GM18868 (cell line): ENCODE results near the gene LRP8.
A peak's percentile ranks its signal among the peaks of the same experiment; 100 is the strongest.
"Not testable (repeated sequence)": the region's sequence is repeated elsewhere in the genome, so short reads cannot be mapped to it uniquely, and the experiment has no call there.

Experiments
- ATAC-seq: cut with Tn5 transposase; IDR thresholded peaks from one replicate; pipeline ENCODE4 v1.9.1; 2021; ENCODE audit warnings: mild to moderate bottlenecking, moderate library complexity; ENCODE audit not compliant: unreplicated experiment

The LRP8 gene

DNA sequence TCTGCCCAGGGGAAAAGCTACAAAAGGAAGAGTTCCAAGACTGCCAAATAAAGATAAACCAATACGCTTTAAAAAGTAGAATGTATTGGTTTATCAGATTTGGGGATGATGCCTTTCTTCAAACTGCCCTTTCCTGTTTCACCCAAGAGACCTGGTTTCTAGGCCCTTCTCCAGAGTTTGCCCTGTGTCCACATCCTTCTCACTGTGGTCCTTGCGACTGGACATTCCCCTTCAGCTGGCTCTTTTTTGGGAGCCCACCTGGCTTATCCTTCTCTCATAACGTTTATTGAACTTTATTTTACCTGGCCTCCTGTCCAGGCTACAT, 106.9 kb downstream of the LRP8 start:
- ATAC-seq = no peak

DNA sequence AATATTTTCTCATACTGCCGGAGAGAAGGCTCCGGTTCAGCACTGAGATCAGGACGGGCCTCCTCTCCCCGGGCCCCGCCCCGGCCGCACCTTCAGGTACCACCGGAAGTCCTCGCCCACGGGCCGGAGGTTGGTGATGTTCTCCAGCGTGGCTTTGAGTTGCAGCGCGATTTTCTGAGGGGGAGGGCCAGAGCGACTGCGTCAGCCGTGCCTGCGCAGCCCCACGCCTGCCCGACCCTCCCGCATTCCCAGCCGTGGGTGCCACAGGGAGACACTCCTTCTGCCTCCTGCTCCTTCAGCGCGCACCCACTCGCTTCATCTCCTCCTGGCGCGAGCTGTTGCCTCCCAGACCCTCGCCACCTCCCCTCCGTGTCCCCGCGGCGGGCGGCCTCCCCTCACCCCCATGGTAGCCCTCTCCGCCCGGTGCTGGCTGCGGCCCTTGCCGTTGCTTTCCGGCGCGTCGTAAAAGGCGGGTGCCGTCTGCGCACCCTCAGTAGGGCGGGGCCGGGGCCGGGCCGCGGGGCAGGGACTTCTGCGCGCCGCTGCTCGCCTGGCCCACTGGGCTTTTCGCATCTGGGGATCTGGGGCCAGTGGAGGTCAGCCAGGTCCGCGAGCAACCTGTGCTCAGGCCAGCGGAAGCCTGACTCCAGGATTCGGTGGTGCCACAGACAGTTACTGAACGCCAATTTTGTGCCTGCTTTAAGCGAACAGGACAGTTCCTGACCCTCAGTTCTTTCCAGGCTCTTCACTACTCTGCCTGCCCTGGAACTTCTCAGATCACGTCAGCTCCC, 107.5 kb downstream of the LRP8 start, which contains the start of gene CZIB:
Gene CZIB, minus strand, starts transcription at position 464 of the 791 bp plus-strand sequence. Its CDS starts 59 bp downstream, at position 405.
- ATAC-seq = peak; percentile 96

DNA sequence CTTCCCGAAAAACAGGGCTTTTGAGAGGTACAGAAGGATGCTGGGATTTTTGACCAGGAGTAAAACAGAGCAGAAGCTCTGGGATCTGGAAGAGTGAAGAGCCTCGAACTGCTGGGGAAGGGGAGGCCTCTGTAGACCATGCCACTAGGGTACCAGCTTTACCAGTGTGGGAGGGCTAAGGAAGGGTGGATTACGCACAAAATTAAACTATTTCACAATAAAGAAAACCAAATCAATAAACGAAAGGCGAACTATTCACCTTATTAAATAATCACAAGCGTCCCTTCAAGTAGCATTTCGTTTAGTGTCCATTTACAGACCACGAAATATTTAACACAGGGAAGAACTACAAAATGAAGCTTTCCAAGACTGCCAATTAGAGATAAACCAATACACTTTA, 108.2 kb downstream of the LRP8 start:
- no peak for ATAC-seq

DNA sequence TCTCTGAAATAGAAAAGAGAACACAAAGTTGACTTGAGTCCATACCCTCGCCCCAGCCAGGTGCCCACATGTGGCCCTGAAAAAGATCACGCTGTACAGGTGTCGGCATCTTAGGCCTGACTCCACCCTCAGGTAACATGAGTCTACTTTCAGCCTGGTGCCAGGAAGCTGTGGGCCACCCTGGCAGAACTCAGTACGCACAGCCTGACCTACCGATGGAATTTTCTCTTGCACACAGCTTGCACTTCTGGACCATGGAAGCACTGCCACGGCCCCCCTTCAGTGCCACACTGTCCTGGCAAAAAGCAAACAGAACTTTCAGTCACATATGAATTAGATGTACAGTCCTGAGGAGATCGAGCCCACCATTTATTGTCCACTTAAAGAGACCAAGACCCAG, 109.7 kb downstream of the LRP8 start:
- ATAC-seq = no peak

DNA sequence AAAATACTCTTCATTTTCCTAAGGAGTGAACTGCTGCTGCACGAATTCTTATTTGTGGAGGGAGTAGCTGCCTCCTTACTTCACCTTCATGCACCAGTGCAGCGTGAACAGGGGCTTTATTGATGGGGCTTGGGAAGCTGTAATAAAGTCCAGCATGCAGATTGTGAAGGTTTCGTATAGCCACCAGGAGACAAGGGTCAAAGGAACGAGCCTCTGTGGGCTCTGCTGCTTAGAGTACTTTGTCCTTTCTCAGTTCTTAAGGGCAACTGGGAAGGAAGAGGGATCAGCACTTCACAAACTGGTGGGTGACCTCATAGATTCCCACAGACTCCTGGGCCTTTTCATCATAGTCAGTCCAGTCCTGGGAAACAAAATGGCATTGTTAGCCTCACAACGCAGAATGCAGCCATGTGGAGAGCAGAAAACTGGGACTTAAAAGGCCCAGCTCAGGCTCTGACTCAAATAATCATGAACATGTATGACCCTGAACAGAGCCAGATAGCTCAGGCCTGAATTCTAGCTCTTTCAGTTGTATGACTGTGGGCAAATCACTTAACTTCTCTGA, 113.4 kb downstream of the LRP8 start:
- no peak for ATAC-seq

DNA sequence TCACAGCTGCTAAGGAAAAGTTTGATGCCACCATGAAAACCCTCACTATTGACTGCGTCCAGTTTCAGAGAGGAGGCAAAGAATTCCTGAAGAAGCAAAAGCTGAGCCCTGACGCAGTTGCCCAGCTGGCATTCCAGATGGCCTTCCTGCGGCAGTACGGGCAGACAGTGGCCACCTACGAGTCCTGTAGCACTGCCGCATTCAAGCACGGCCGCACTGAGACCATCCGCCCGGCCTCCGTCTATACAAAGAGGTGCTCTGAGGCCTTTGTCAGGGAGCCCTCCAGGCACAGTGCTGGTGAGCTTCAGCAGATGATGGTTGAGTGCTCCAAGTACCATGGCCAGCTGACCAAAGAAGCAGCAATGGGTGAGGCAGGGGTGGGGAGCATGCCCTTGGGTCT, 116.9 kb downstream of the LRP8 start:
- no peak for ATAC-seq

DNA sequence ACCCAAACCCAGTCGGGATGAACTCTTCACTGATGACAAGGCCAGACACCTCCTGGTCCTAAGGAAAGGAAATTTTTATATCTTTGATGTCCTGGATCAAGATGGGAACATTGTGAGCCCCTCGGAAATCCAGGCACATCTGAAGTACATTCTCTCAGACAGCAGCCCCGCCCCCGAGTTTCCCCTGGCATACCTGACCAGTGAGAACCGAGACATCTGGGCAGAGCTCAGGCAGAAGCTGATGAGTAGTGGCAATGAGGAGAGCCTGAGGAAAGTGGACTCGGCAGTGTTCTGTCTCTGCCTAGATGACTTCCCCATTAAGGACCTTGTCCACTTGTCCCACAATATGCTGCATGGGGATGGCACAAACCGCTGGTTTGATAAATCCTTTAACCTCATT, 117.5 kb downstream of the LRP8 start:
- ATAC-seq = no peak

DNA sequence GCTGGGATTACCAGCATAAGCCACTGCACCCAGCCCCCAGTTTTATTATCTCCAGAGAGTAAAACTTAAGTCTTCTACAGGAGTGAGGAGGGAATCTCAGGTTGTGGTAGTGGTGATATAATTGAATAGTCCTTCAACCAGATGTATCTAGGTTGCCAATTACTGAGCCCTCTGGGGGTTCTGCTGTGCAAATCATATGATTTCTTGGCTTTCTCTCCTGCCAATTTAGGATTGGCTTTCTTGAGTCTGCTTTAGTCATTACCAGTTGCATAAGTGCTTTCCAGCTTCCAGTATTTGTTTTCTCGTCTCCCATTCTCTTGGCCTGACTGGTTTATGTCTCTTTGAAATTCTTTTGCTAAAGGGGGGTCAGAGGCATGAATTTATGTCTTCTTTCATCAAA, 120.1 kb downstream of the LRP8 start:
- ATAC-seq = no peak

DNA sequence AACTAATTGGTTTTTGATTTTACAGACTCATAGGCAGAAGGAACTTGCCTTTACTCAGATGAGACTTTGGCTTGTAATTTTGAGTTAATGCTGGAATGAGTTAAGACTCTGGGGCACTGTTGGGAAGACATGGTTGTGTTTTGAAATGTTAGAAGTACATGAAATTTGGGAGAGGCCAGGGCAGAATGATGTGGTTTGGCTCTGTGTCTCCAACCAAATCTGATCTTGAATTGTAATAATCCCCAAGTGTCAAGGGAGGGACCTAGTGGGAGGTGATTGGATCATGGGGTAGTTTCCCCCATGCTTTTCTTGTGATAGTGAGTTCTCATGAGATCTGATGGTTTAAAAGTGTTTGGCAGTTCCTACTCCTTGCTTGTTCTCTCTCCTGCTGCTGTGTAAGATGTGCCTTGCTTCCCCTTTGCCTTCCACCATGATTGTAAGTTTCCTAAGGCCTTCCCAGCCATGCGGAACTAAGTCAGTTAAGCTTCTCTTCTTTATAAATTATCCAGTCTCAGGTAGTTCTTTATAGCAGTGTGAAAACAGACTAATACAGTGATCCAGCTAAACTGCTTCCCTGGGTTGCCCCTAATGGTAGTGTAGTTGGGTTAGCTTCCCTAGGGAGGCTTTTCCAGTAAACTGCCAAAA, 121.0 kb downstream of the LRP8 start:
- ATAC-seq = no peak

DNA sequence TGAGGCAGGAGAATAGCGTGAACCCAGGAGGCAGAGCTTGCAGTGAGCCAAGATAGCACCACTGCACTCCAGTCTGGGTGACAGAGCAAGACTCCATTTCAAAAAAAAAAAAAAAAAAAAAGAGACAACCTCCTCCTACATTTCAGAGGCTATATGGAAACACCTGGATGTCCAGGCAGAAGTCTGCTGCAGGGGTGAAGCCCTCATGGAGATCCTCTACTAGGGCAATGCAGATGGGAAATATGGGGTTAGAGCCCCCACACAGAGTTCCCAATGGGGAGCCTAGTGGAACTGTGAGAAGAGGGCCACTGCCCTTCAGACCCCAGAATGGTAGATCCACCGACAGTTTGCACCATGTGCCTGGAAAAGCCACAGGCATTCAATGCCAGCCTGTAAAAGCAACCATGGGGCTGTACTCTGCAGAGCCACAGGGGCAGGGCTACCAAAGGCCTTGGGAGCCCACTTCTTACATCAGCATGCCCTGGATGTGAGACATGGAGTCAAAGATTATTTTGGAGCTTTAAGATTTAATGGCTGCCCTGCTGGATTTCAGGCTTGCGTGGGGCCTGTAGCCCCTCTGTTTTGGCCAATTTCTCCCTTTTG, 121.7 kb downstream of the LRP8 start:
- ATAC-seq = not testable (repeated sequence)

DNA sequence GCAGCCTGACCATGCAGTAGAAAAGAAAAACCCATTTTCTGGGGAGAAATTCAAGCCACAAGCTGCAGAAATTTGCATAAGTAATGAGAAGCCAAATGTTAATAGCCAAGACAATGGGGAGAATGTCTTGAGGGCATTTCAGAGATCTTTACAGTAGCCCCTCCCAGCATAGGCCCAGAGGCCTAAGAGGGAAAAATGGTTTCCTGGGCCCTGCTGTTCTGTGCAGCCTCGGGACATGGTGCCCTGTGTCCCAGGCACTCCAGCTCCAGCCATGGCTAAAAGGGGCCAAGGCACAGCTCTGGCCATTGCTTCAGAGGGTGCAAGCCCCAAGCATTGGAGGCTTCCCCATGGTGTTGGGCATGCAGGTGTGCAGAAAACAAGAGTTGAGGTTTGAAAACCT, 122.4 kb downstream of the LRP8 start:
- not testable (repeated sequence) for ATAC-seq

DNA sequence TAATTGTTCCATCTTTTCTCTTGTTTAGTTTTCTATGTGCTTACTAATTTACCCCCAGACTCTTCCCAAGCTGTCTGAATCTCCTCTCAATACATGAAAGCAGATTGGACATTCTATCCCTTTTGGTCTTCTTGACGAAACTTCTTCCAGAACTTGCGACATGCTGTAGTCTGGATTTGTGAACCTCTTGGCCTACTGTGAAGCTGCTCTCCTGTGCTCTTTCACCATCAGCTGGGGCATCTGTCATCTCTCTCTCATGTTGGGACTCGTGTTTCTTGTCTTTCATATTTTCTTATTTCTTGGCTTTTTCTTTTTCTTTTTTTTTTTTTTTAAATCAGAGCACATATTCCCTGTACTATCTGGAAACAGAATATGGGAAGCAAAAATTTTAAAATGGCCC, 124.4 kb downstream of the LRP8 start:
- ATAC-seq = no peak

DNA sequence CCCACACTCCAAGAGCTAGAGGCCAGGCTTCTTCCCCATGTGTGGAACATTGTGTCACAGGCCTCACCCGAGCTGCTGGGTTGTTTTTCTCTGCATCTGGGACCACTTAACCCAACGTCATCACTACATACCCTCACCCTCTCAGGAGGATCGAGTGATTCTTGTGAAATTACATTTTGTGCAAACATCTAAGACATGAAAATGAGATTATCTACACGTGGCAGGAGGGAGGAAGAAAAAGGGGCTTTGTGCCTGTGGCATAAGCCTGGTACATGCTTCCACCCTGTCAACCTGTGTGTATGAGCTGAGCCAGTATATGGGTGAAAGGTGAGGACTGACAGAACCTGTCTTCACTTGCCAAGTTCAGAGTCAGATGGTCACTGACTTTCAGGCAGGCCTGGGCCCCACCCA, 129.6 kb downstream of the LRP8 start:
- ATAC-seq = no peak

DNA sequence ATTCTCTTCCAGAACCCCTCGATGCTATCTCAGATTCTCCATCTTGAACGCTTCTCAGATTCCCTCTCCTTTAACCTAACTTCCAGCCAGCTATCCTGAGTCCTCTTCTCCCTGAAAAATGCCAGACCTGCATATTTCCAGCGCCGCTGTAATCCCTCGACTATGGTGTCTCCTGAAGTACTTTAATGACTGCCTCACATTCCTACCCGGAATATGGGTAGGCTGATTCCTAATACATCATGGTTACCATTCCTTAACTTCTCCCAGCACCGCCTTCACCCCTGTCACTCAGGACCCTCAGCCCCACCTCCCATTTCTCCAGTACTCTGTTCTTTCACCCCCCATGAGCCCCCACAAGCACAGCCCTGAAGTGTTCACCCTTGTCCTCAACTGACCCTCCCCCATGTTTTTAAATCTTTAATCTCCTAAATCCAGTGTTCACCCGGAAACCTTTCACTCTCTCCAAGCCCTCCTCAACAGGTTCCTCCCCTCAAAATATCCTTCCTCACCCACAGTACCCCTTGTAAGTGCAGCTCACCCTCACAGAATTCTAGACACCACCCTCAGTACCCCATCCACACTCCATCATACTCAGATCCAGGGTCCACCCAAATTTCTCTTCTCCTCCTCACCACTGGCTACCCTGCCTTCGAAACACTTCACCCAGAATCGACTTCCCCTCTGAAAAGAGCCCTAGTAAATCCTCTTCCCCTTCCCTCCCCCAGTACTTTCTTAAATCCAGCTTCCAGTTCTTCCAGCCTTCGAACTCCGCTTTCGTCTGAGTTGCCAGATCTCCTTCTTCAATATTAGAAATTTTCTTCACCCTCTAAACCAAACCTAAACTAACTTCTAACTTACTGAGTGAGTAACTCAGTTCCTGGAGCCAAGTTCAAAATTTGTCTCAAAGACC, 130.3 kb downstream of the LRP8 start:
- ATAC-seq = no peak

DNA sequence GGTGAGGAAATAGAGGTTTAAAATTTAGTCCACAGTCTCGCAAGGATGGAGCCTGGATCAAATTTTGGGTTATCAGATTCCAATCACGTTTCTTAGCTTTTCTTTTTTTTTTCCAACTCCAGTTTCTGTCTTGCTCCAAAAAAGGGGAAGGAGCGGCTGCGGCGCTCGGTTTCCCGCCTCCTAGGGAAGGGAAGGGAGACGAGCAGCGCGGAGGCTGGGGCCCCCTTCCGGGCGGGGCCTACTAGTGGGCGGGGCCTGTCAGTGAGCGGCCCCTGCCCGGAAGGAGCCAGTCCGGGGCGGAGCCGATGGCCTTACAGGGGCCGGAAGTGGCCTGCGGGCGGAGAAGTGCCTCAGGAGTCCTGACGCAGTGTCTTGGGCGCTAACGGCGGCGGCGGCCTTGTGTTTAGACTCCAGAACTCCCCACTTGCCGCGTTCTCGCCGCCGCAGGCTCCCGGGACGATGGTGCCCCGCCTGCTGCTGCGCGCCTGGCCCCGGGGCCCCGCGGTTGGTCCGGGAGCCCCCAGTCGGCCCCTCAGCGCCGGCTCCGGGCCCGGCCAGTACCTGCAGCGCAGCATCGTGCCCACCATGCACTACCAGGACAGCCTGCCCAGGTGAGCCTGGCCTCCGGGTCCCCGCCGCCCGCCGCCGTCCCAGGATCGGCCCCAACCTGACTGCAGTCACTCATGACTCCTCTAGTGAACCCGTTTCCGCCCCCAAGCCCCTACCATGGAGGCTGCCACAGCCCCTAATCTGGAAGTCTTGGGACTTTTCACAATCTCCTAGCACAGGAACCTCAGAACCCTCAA, 131.2 kb downstream of the LRP8 start, which contains the start of gene CPT2:
Gene CPT2, plus strand, starts transcription at position 340 of the 806 bp plus-strand sequence. Its CDS starts 120 bp downstream, at position 460.
- ATAC-seq = peak; percentile 98

DNA sequence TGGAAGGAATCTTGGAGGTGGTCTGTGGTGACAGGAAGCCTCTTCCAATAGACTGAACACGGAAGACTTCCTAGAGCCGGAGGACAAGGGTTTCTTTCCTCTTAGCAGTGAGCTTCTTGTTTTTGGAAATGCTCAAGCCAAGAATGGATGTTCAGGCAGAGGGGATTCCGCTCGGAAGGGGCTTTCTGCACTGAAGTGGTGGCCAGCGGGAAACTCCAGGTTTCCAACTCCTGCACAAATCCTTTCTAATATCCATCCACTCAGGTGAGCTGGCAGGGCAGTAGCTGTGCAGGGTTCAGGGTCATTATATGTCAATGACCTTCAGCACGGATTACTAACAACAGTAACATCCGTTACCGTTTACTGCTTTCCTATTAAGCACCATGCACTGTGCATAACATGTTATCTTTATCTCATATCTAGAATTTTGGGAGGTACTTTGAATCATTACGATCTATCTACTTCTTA, 131.8 kb downstream of the LRP8 start:
- ATAC-seq = no peak

DNA sequence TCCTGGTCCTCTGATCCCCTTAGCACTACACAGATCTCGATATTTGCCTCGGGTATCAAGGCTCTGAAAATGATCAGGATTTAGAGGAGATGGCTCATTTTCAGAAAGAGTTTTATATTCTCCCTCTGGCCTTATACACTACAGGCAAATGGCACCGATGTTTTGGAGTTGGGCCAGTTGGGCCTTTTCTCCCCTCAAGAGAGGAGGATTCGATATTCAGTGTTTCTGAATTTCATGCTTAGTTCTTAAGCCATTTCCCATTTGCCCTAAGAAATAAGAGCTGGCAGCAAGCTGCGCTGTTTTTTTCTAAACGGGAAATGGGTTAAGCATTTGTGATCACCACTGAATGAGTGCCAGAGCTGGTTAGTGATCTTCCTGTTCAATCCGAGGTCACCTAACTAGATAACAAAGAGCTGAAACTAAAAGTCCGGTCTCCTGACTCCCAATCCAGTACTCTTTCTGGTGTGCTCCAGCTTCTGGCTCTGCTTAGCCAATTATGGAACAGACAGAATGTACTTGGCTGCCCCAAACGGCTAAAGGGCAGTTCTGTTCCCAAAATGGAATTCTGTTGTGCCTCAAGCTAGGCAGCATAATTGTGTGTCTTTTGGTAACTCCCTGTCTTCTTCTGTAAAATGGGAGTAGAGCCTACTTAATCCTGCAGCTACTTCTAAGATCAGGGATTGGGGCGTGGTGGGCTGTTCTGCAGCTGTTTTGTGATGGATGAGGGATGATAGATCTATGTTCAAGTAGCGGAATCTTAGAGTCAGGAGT, 132.4 kb downstream of the LRP8 start:
- ATAC-seq = no peak
